ENCODE data around the gene ADGRV1.

DNA sequence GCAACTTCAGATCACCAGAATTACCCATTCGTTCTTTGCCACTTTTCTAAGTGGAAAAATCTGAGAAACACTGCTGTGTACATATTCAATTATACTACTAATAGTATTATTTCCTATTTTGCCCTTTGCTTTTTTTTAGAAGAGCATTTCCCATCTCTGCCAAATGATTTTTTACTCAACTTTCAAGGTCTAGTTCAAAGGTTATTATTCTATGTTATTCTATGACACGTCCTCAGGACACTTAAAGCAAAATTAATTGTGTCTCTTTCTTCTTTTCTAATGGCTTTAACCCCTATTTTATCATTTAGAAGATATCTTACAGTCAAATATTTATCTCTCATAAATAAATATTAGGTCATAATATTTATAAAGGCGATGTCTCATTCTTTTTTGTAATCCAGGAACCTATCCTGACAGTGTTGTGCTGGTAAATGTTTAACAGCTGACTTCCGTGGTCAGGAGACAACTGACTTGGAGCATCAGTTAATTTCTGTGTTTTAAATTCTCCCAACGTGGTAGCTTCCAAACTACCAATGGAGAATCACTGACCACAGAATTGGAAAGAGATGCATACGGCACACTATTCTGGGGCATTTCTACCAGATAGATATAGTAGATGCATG lies 449.3 kb downstream of the ADGRV1 start:
- TF ChIP-seq, protein P1, sequence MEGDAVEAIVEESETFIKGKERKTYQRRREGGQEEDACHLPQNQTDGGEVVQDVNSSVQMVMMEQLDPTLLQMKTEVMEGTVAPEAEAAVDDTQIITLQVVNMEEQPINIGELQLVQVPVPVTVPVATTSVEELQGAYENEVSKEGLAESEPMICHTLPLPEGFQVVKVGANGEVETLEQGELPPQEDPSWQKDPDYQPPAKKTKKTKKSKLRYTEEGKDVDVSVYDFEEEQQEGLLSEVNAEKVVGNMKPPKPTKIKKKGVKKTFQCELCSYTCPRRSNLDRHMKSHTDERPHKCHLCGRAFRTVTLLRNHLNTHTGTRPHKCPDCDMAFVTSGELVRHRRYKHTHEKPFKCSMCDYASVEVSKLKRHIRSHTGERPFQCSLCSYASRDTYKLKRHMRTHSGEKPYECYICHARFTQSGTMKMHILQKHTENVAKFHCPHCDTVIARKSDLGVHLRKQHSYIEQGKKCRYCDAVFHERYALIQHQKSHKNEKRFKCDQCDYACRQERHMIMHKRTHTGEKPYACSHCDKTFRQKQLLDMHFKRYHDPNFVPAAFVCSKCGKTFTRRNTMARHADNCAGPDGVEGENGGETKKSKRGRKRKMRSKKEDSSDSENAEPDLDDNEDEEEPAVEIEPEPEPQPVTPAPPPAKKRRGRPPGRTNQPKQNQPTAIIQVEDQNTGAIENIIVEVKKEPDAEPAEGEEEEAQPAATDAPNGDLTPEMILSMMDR (IDR thresholded peaks at IDR 0.05) = no peak
- TF ChIP-seq POLR2A (IDR thresholded peaks at IDR 0.05) = no peak
